ENCODE data around the gene IPO9.

Gene IPO9

GRCh38 chr1:201791051-201791778, 37.7 kb upstream of the IPO9 start:
- TF ChIP-seq, protein P1, sequence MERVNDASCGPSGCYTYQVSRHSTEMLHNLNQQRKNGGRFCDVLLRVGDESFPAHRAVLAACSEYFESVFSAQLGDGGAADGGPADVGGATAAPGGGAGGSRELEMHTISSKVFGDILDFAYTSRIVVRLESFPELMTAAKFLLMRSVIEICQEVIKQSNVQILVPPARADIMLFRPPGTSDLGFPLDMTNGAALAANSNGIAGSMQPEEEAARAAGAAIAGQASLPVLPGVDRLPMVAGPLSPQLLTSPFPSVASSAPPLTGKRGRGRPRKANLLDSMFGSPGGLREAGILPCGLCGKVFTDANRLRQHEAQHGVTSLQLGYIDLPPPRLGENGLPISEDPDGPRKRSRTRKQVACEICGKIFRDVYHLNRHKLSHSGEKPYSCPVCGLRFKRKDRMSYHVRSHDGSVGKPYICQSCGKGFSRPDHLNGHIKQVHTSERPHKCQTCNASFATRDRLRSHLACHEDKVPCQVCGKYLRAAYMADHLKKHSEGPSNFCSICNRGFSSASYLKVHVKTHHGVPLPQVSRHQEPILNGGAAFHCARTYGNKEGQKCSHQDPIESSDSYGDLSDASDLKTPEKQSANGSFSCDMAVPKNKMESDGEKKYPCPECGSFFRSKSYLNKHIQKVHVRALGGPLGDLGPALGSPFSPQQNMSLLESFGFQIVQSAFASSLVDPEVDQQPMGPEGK (CRISPR knock-in tag; IDR thresholded peaks at IDR 0.05; ENCODE audit: borderline replicate concordance) = no peak
- no peak for TF ChIP-seq RARB (CRISPR knock-in tag; IDR thresholded peaks at IDR 0.05)
- TF ChIP-seq ZNF565 (CRISPR knock-in tag; conservative IDR thresholded peaks at IDR 0.05; ENCODE audit: low read depth) = no peak
- no peak for TF ChIP-seq ZNF70 (CRISPR knock-in tag; IDR thresholded peaks at IDR 0.05)
- no peak for TF ChIP-seq ISL1 (CRISPR knock-in tag; IDR thresholded peaks at IDR 0.05)
- no peak for TF ChIP-seq TCF4 (CRISPR knock-in tag; IDR thresholded peaks at IDR 0.05; ENCODE audit: borderline replicate concordance)
- TF ChIP-seq ZFP3 (CRISPR knock-in tag; IDR thresholded peaks at IDR 0.05) = no peak
- TF ChIP-seq ESRRG (CRISPR knock-in tag; IDR thresholded peaks at IDR 0.05) = no peak
- no peak for TF ChIP-seq ZC3H10 (CRISPR knock-in tag; IDR thresholded peaks at IDR 0.05)
- TF ChIP-seq GLIS3 (CRISPR knock-in tag; IDR thresholded peaks at IDR 0.05) = no peak
- TF ChIP-seq ZNF8 (CRISPR knock-in tag; IDR thresholded peaks at IDR 0.05) = no peak
- no peak for TF ChIP-seq ZFP30 (CRISPR knock-in tag; IDR thresholded peaks at IDR 0.05)
- TF ChIP-seq SNAI2 (CRISPR knock-in tag; IDR thresholded peaks at IDR 0.05) = no peak
- TF ChIP-seq OSR1 (CRISPR knock-in tag; IDR thresholded peaks at IDR 0.05) = no peak
- TF ChIP-seq PPARA (CRISPR knock-in tag; IDR thresholded peaks at IDR 0.05; ENCODE audit: borderline replicate concordance) = no peak
- TF ChIP-seq TSHZ2 (CRISPR knock-in tag; IDR thresholded peaks at IDR 0.05) = no peak
- no peak for TF ChIP-seq BACH2 (CRISPR knock-in tag; IDR thresholded peaks at IDR 0.05; ENCODE audit: borderline replicate concordance)
- TF ChIP-seq ARNTL (CRISPR knock-in tag; IDR thresholded peaks at IDR 0.05; ENCODE audit: borderline replicate concordance, low read depth) = no peak
- ATAC-seq = no peak

GRCh38 chr1:201791779-201792173, 37.2 kb upstream of the IPO9 start:
- TF ChIP-seq ISL1 (CRISPR knock-in tag; IDR thresholded peaks at IDR 0.05) (no peak), ZC3H10 (CRISPR knock-in tag; IDR thresholded peaks at IDR 0.05) (peak; percentile 64; the same call in 1 of the 2 replicates), OSR1 (CRISPR knock-in tag; IDR thresholded peaks at IDR 0.05) (peak; percentile 89; the same call in 1 of the 2 replicates)
- TF ChIP-seq, protein P1 (CRISPR knock-in tag; IDR thresholded peaks at IDR 0.05; ENCODE audit: borderline replicate concordance) = peak; percentile 77
- peak; percentile 57 for ATAC-seq

DNA sequence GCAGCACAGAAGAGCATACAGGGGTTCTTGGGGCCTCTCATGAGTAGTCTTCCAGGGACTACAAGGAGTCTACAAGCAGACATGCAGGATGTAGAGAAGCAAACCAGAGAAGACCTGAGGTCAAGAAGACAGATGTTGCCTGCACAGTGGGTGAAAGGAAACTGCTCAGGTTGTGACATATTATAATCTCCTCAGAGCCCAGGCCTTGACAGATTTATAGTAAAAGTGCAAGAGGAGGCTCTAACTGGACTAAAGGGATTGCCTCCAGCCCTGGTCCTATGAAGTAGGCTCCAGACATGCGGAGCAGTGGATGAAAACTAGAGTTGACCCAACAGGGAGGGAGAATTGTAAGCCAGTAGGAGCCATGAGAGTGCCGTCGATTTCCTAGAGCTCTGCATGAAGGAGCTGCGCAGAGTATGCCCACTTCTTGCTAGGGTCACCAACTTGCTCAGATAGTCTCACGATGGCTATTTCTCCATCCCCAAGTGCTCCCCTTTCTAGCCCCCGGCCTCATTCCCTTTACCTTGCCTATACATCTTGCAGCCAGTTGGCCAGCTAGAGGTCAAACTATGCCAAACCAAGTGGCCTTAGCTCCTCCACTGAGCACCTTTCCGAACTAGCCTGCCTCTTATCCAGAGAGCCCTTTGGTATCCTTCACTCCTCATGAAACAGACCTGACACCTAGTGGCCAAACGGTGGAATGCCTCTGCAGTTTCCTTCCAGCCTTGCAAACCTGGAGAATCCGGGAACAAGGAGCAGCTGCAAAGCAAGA, 36.2 kb upstream of the IPO9 start:
- TF ChIP-seq PPARA (CRISPR knock-in tag; IDR thresholded peaks at IDR 0.05; ENCODE audit: borderline replicate concordance) (no peak), ARNTL (CRISPR knock-in tag; IDR thresholded peaks at IDR 0.05; ENCODE audit: borderline replicate concordance, low read depth) (no peak), ZFP30 (CRISPR knock-in tag; IDR thresholded peaks at IDR 0.05) (no peak), BACH2 (CRISPR knock-in tag; IDR thresholded peaks at IDR 0.05; ENCODE audit: borderline replicate concordance) (no peak), ZNF70 (CRISPR knock-in tag; IDR thresholded peaks at IDR 0.05) (no peak), TSHZ2 (CRISPR knock-in tag; IDR thresholded peaks at IDR 0.05) (no peak), SNAI2 (CRISPR knock-in tag; IDR thresholded peaks at IDR 0.05) (no peak), RARB (CRISPR knock-in tag; IDR thresholded peaks at IDR 0.05) (no peak), ZFP3 (CRISPR knock-in tag; IDR thresholded peaks at IDR 0.05) (no peak)
- TF ChIP-seq, protein P1 (CRISPR knock-in tag; IDR thresholded peaks at IDR 0.05; ENCODE audit: borderline replicate concordance) = no peak
- ATAC-seq = peak; percentile 90
